AG09319 (cell line): ENCODE measurements around the gene SRRM2.

Experiments
- DNase-seq: peaks from one replicate; pipeline ENCODE4 v3.0.0-alpha.2; 2010; ENCODE audit warnings: low read depth; ENCODE audit errors: extremely low read depth
- CTCF ChIP-seq: IDR thresholded peaks from 2 replicates; pipeline ENCODE4 v1.5.1; 2011; ENCODE audit warnings: low read depth, mild to moderate bottlenecking, inconsistent platforms, low read length, moderate library complexity

The SRRM2 gene

GRCh38 chr16:2742323-2743006 lies 10.0 kb upstream of the SRRM2 start:
- DNase-seq: no peak
- TF ChIP-seq CTCF: no peak

- TF ChIP-seq CTCF: no peak
- DNase-seq: no peak
Measured at GRCh38 chr16:2743007-2743810, 9.2 kb upstream of the SRRM2 start.

GRCh38 chr16:2744711-2745110 lies 7.7 kb upstream of the SRRM2 start:
- no peak for TF ChIP-seq CTCF
- DNase-seq: no peak

- no peak for TF ChIP-seq CTCF
- DNase-seq: no peak
Measured at GRCh38 chr16:2745116-2745890, 7.1 kb upstream of the SRRM2 start.

- no peak for DNase-seq
- no peak for TF ChIP-seq CTCF
Measured at GRCh38 chr16:2745961-2746360, 6.5 kb upstream of the SRRM2 start.

- DNase-seq: no peak
- TF ChIP-seq CTCF: no peak
Measured at GRCh38 chr16:2748757-2749455, 3.5 kb upstream of the SRRM2 start.
